Epithelial cell of prostate (primary cell): Measurements from ENCODE around the gene CORO7.

ENCODE experiments used
- DNase-seq: peaks from one replicate; pipeline ENCODE4 v3.0.0-alpha.2; 2011; ENCODE audit warnings: low read depth, low spot score
- H3K27ac ChIP-seq: fragments of 450-650 bp; 2 replicates; pipeline ENCODE4 v1.5.1; 2017; ENCODE audit warnings: mild to moderate bottlenecking

Gene CORO7

DNA sequence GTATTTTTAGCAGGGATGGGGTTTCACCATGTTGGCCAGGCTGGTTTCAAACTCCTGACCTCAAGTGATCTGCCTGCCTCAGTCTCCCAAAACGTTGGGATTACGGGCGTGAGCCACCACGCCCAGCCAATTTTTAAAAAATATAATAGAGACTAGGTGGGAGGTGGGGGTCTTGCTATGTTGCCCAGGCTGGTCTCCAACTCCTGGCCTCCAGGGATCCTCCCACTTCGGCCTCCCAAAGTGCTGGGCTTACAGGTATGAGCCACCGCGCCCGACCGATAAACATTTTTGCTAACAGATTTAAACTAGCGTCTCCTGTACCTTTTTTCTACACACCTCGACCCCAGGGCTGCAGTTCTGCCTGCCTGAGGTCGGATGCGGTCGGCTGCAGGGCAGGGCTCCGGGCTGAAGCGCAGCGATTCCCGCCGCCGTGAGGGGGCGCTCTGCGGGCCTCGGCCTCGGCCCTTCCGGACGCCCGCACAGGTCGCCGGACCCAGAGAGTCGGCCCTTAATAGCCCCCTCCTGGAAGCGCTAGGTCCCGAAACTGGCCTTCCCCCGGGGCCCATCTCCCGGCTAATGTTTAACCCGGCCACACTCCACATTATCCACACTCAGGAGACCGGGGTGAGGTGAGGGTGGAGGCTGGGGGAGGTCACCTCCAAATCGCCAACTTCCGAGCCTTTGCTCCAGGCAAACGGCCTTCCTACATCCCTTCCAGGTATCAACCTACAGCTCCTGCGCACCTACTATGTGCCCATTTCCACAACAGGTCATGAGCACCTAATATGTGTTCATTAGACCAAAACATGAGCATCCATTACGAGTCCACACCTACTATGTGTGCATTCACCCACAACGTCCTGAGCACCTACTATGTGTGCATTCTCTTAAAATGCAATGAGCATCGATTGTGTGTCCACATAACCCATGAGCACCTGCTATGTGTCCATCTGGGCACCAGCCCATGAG is 102.5 kb downstream of the CORO7 start:
- no peak overlapping the region for H3K27ac ChIP-seq
- no peak for DNase-seq

DNA sequence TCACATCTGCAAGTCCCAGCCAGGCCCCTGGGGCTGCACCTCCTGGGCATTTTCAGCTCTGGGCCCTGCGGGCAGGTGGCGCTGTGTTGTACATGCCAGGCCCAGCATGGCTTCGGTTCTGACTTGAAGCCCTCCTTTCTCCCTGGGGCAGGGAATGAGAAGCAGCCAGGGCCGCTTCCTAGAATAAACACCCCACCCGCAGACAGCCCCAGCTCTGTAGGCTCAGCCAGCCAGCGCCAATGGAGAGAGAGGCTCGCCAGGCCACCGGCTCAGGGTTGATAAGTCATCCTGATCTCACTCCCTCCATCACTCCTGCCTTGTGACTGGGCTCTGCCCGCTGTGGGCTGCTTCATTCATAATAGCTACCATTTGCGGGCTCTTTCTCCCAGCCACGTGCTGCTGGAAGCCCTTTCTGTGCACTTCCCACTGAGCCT is 106.5 kb downstream of the CORO7 start:
- DNase-seq, result no peak
- H3K27ac ChIP-seq, result no peak overlapping the region

DNA sequence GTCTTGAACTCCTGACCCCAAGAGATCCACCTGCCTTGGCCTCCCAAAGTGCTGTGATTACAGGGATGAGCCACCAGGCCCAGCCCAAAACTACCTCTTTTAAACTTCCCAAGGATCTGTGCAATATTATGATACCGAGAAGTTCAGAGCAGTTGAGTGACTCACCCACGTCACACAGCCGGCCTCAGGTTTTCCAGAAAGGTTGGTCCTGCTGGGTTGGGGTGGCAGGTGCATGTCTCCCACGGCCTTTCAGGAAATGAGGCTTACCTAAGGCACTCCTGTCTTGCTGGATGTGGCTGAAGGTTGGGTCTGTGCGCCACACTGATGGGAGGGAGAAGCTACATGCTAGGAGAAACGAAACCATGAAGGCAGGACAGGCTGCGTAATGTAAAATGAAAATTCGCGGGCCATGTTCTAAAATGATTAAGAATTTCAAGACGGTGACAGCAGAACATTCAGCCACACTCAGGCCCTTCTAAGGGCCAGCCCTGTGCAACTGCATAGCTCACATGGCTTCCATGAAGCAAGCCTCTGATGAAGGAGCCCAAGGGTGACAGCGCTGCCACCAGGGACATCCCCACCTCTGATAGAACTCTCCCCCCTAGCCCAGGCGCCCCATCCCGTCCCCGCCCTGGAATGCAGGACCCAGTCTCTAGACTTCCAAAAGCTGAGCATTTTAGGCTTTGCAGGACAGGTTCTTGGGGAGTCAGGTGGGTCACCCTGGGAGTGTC is 107.1 kb downstream of the CORO7 start:
- no peak for DNase-seq
- H3K27ac ChIP-seq, result no peak overlapping the region

DNA sequence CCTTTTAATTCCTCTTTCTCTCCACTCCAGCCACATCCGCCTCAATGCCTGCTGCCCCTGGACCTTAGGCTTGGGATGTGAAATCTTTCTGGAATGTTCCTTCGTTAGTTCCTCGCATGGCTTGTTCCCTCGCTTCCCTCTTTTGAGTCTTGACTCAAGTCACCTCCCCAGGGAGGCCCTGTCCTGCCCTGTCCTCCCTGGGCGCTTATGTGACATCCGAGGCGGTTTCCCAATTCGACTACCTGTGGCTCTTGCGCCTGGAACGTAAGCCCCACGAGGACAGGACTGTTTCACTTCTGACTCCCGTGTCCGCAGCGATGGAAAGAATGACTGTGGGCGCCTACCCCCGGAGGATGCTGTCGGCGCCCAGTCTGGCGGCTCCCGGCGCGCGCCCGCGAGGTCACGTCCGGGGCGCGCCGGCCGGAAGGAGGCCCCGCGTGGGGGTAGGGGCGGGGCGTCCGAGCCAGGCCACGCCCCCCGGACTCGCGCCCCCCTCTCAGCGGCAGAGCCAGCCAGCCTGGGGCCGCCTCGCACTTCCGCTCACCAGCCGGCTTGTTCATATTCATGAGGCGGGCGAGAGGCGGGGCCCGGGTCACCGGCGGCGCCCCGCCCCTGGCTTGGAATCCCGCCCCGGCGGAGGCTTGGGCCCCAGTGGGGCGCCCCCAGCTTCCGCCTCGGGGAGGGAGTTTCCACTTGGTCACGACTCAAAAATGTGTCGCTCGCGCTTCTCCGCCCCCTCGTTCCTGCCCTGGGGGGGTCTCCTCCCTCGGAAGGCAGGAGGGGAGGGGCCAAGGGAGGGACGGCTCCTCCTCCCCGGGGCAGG is 109.0 kb downstream of the CORO7 start:
- peak overlapping the region; percentile 72 for H3K27ac ChIP-seq
- DNase-seq, result peak; percentile 41

DNA sequence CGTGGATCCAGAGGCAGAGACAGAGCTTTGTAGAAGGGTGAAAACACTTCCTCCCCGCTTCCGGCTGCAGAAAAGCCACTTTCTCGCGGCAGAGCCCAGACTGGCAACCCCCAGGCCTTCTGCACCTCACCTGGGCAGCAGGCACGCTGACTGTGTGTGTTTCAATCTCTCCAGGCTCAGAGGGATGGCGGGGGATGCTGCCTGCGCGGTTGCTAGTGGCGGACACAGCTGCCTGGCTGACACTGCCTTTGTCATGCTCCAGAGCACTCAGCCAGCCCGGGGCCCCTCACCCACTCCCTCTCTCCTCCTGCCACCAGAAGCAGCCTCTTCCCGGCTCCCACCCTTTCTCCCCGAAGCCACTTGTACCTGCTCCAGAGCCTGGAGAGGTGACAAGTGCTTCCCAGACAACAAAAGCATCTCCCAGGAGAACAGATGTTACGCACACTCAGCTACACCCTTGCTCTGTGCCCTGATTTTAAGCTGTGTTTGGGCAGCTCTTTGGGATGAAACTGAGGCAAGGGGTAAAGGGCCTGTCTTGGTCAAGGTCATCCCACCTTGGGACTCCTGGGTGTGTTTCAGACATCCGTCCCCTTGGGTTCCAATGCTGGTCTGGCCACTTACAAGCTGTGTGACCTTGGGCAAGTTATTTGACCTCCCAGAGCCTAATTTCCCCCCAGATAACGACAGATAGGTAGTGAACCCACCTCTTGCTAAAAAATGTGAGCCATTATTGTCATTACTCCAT is 109.8 kb downstream of the CORO7 start:
- DNase-seq, result no peak
- peak overlapping the region; percentile 72 for H3K27ac ChIP-seq
